SK-N-SH treated with all-trans-retinoic acid at 6 μM for 48 hours (cell line): Measurements from ENCODE around the gene ZNF536.

Source experiments
- ATAC-seq: fragments of 200-7000 bp; cut with Tn5 transposase; 3 replicates; pipeline ENCODE4 v1.9.1; 2020; ENCODE audit warnings: mild to moderate bottlenecking, moderate library complexity
- BACH2 ChIP-seq: fragments of 250-450 bp; sonication (Bioruptor Pico); IDR thresholded peaks from 2 replicates; pipeline ENCODE4 v1.9.0; 2021; ENCODE audit warnings: mild to moderate bottlenecking, borderline replicate concordance
- CSDC2 ChIP-seq: fragments of 250-450 bp; sonication (Bioruptor Pico); IDR thresholded peaks from 2 replicates; pipeline ENCODE4 v1.5.0; 2020; ENCODE audit warnings: mild to moderate bottlenecking, moderate library complexity
- GLIS3 ChIP-seq: fragments of 250-450 bp; sonication (Bioruptor Pico); IDR thresholded peaks from 2 replicates; pipeline ENCODE4 v1.5.0; 2020; ENCODE audit warnings: mild to moderate bottlenecking, moderate library complexity
- ISL1 ChIP-seq: fragments of 250-450 bp; sonication (Bioruptor Pico); IDR thresholded peaks from 2 replicates; pipeline ENCODE4 v2.1.2; 2022; ENCODE audit warnings: mild to moderate bottlenecking, moderate library complexity
- PPARA ChIP-seq: fragments of 250-450 bp; sonication (Bioruptor Pico); IDR thresholded peaks from 2 replicates; pipeline ENCODE4 v1.5.0; 2020; ENCODE audit warnings: mild to moderate bottlenecking, borderline replicate concordance
- RARB ChIP-seq: fragments of 250-450 bp; sonication (Bioruptor Pico); IDR thresholded peaks from 2 replicates; pipeline ENCODE4 v1.8.0; 2021; ENCODE audit warnings: mild to moderate bottlenecking, moderate library complexity
- TCF4 ChIP-seq: fragments of 250-450 bp; sonication (Bioruptor Pico); IDR thresholded peaks from 2 replicates; pipeline ENCODE4 v1.8.0; 2021; ENCODE audit warnings: mild to moderate bottlenecking, moderate library complexity, borderline replicate concordance
- TOX ChIP-seq: fragments of 250-450 bp; sonication (Bioruptor Pico); IDR thresholded peaks from 2 replicates; pipeline ENCODE4 v1.8.0; 2021; ENCODE audit warnings: mild to moderate bottlenecking, moderate library complexity, borderline replicate concordance
- TSHZ2 ChIP-seq: fragments of 250-450 bp; sonication (Bioruptor Pico); IDR thresholded peaks from 2 replicates; pipeline ENCODE4 v1.5.0; 2020; ENCODE audit warnings: mild to moderate bottlenecking, moderate library complexity
- ZFP3 ChIP-seq: fragments of 250-450 bp; sonication (Bioruptor Pico); IDR thresholded peaks from 2 replicates; pipeline ENCODE4 v1.5.0; 2020; ENCODE audit warnings: mild to moderate bottlenecking, moderate library complexity
- ZFP30 ChIP-seq: fragments of 450-650 bp; formaldehyde crosslinking; IDR thresholded peaks from 2 replicates; pipeline ENCODE4 v1.5.0; 2022; ENCODE audit warnings: mild to moderate bottlenecking, moderate library complexity
- ZNF565 ChIP-seq: fragments of 450-650 bp; formaldehyde crosslinking; conservative IDR thresholded peaks from 2 replicates; pipeline ENCODE4 v1.5.0; 2020; ENCODE audit warnings: low read depth, mild to moderate bottlenecking, moderate library complexity
- ZNF70 ChIP-seq: fragments of 450-650 bp; formaldehyde crosslinking; IDR thresholded peaks from 2 replicates; pipeline ENCODE4 v1.5.0; 2020; ENCODE audit warnings: mild to moderate bottlenecking, moderate library complexity
- TF ChIP-seq, protein P1 (sequence below): fragments of 250-450 bp; sonication (Bioruptor Pico); IDR thresholded peaks from 2 replicates; pipeline ENCODE4 v1.5.1; 2020; ENCODE audit warnings: low read depth, mild to moderate bottlenecking, moderate library complexity
- TF ChIP-seq, protein P2 (sequence below): fragments of 250-450 bp; sonication (Bioruptor Pico); IDR thresholded peaks from 2 replicates; pipeline ENCODE4 v1.5.1; 2021; ENCODE audit warnings: mild to moderate bottlenecking, moderate library complexity
- TF ChIP-seq, protein P3 (sequence below): fragments of 250-450 bp; sonication (Bioruptor Pico); IDR thresholded peaks from 2 replicates; pipeline ENCODE4 v1.8.0; 2020; ENCODE audit warnings: mild to moderate bottlenecking, moderate library complexity, borderline replicate concordance

ZNF536 gene

DNA sequence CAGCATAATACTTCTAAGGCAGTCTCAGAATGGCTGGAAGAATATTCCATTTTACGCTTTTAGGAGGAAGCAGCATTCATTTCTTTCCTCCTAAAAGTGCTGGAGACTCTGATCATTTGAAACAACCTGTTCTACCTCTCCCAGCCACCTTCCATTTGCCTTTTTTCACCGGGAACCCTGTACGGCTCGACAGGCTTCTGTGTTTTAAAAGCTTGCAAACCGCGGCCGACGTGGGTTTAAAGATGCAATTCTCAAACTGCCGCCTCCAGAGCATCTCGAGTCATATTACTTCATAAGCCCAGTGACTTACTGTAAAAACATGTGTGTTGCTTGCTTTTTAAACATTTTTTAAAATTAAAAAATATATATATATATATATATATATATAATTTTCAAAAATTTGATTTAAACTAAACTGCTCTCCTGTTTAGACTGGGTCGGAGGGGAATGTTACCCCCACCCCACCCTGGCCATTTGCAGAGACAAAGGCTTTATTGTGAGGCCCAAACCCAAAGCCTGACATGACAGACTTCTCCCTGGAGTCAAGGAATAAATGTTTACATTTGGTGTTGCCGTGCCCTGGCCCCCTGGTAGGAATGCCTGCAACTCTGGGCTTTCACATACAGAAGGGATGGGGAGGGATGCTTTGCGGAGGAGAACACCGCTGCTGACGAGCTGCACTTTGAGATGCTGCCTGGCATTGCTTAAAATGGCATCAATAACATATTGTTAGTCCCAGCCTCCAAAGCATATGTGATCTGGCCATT, 30.4 kb downstream of the ZNF536 start:
- ATAC-seq = no peak
- TF ChIP-seq, protein P1, sequence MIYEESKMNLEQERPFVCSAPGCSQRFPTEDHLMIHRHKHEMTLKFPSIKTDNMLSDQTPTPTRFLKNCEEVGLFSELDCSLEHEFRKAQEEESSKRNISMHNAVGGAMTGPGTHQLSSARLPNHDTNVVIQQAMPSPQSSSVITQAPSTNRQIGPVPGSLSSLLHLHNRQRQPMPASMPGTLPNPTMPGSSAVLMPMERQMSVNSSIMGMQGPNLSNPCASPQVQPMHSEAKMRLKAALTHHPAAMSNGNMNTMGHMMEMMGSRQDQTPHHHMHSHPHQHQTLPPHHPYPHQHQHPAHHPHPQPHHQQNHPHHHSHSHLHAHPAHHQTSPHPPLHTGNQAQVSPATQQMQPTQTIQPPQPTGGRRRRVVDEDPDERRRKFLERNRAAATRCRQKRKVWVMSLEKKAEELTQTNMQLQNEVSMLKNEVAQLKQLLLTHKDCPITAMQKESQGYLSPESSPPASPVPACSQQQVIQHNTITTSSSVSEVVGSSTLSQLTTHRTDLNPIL (CRISPR knock-in tag) = no peak
- TF ChIP-seq CSDC2 (CRISPR knock-in tag) (no peak), TCF4 (CRISPR knock-in tag) (no peak), GLIS3 (CRISPR knock-in tag) (no peak), ZNF70 (CRISPR knock-in tag) (no peak)
- TF ChIP-seq, all 23 proteins: peak for 0

GRCh38 chr19:30403203-30403985, 31.2 kb downstream of the ZNF536 start:
- TF ChIP-seq ISL1 (no peak), CSDC2 (CRISPR knock-in tag) (no peak), BACH2 (CRISPR knock-in tag) (no peak), GLIS3 (CRISPR knock-in tag) (no peak)
- TF ChIP-seq, protein P2, sequence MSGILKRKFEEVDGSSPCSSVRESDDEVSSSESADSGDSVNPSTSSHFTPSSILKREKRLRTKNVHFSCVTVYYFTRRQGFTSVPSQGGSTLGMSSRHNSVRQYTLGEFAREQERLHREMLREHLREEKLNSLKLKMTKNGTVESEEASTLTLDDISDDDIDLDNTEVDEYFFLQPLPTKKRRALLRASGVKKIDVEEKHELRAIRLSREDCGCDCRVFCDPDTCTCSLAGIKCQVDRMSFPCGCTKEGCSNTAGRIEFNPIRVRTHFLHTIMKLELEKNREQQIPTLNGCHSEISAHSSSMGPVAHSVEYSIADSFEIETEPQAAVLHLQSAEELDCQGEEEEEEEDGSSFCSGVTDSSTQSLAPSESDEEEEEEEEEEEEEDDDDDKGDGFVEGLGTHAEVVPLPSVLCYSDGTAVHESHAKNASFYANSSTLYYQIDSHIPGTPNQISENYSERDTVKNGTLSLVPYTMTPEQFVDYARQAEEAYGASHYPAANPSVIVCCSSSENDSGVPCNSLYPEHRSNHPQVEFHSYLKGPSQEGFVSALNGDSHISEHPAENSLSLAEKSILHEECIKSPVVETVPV (CRISPR knock-in tag) = no peak
- ATAC-seq = no peak

GRCh38 chr19:30406220-30407067, 34.3 kb downstream of the ZNF536 start:
- TF ChIP-seq ZNF565 (CRISPR knock-in tag) = no peak
- no peak for TF ChIP-seq ZFP3
- TF ChIP-seq, protein P3, sequence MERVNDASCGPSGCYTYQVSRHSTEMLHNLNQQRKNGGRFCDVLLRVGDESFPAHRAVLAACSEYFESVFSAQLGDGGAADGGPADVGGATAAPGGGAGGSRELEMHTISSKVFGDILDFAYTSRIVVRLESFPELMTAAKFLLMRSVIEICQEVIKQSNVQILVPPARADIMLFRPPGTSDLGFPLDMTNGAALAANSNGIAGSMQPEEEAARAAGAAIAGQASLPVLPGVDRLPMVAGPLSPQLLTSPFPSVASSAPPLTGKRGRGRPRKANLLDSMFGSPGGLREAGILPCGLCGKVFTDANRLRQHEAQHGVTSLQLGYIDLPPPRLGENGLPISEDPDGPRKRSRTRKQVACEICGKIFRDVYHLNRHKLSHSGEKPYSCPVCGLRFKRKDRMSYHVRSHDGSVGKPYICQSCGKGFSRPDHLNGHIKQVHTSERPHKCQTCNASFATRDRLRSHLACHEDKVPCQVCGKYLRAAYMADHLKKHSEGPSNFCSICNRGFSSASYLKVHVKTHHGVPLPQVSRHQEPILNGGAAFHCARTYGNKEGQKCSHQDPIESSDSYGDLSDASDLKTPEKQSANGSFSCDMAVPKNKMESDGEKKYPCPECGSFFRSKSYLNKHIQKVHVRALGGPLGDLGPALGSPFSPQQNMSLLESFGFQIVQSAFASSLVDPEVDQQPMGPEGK = no peak
- TF ChIP-seq, protein P1 (CRISPR knock-in tag) = no peak
- no peak for TF ChIP-seq TOX (CRISPR knock-in tag)
- no peak for TF ChIP-seq GLIS3 (CRISPR knock-in tag)
- TF ChIP-seq TSHZ2 = no peak
- no peak for TF ChIP-seq CSDC2 (CRISPR knock-in tag)
- TF ChIP-seq BACH2 (CRISPR knock-in tag) = no peak
- TF ChIP-seq, all 23 proteins: peak for 0
- no peak for ATAC-seq

GRCh38 chr19:30407068-30407709, 35.0 kb downstream of the ZNF536 start:
- TF ChIP-seq ZFP30 (CRISPR knock-in tag) (no peak), PPARA (no peak), RARB (CRISPR knock-in tag) (no peak)
- ATAC-seq = no peak
